DOHH2 (cell line): ENCODE measurements around the gene UNG.
"Not testable (repeated sequence)": the region's sequence is repeated elsewhere in the genome, so short reads cannot be mapped to it uniquely, and the experiment has no call there.

Experiments used
- H3F3A ChIP-seq: fragments of 200-600 bp; sonication (generic), shearing (Covaris generic); 2 replicates; pipeline ENCODE4 v1.6.0; 2016; ENCODE audit warnings: antibody characterized with exemption, mild to moderate bottlenecking; ENCODE audit not compliant: control insufficient read depth, insufficient read depth
- H3K27ac ChIP-seq: fragments of 200-600 bp; sonication (generic); 2 replicates; pipeline ENCODE4 v1.5.1; 2014; ENCODE audit warnings: low read depth, mild to moderate bottlenecking, low read length, moderate library complexity
- H3K27me3 ChIP-seq: fragments of 200-600 bp; sonication (generic); 2 replicates; pipeline ENCODE4 v1.6.1; 2014; ENCODE audit warnings: mild to moderate bottlenecking, low read length, mixed read lengths; ENCODE audit not compliant: control insufficient read depth
- H3K36me3 ChIP-seq: fragments of 200-600 bp; sonication (generic); 2 replicates; pipeline ENCODE4 v1.6.1; 2014; ENCODE audit warnings: mild to moderate bottlenecking, low read length, moderate library complexity, mixed read lengths; ENCODE audit not compliant: control insufficient read depth
- H3K4me1 ChIP-seq: fragments of 200-600 bp; sonication (generic); 2 replicates; pipeline ENCODE4 v1.6.1; 2014; ENCODE audit warnings: mild to moderate bottlenecking, low read length, mixed read lengths; ENCODE audit not compliant: control insufficient read depth
- H3K4me2 ChIP-seq: fragments of 200-600 bp; sonication (generic); 2 replicates; pipeline ENCODE4 v1.6.0; 2014; ENCODE audit warnings: mild to moderate bottlenecking, low read length, moderate library complexity
- H3K4me3 ChIP-seq: fragments of 200-600 bp; sonication (generic); 2 replicates; pipeline ENCODE4 v1.5.1; 2014; ENCODE audit warnings: mild to moderate bottlenecking, low read length, mixed read lengths
- H3K79me2 ChIP-seq: fragments of 200-600 bp; sonication (generic); 2 replicates; pipeline ENCODE4 v1.6.1; 2014; ENCODE audit warnings: mild to moderate bottlenecking, low read length, mixed read lengths; ENCODE audit not compliant: control insufficient read depth
- H3K9me2 ChIP-seq: fragments of 200-600 bp; sonication (generic); replicated peaks from 2 replicates; pipeline ENCODE4 v1.6.1; 2014; ENCODE audit warnings: mild to moderate bottlenecking, low read length, mixed read lengths; ENCODE audit not compliant: control insufficient read depth
- H3K9me3 ChIP-seq: fragments of 200-600 bp; sonication (generic); 2 replicates; pipeline ENCODE4 v1.6.1; 2014; ENCODE audit warnings: antibody characterized with exemption, low read length, mixed read lengths; ENCODE audit not compliant: control insufficient read depth, insufficient read depth
- H4K20me1 ChIP-seq: fragments of 200-600 bp; sonication (generic); 2 replicates; pipeline ENCODE4 v1.6.0; 2014; ENCODE audit warnings: low read depth, mild to moderate bottlenecking, antibody characterized with exemption, low read length, moderate library complexity; ENCODE audit not compliant: control insufficient read depth, insufficient read depth
- CTCF ChIP-seq: fragments of 200-600 bp; sonication (generic); IDR thresholded peaks from one replicate; pipeline ENCODE4 v1.5.1; 2014; ENCODE audit warnings: antibody characterized with exemption, mild to moderate bottlenecking, low read depth, low read length; ENCODE audit not compliant: poor library complexity, severe bottlenecking
- EZH2phosphoT487 ChIP-seq: fragments of 200-600 bp; sonication (generic); IDR thresholded peaks from 2 replicates; pipeline ENCODE4 v1.6.1; 2017; ENCODE audit warnings: borderline replicate concordance, mild to moderate bottlenecking, antibody characterized with exemption, low read length, moderate library complexity, mixed read lengths

Gene UNG

GRCh38 chr12:109052414-109053323 is 44.7 kb upstream of the UNG start, which contains the start of gene USP30:
USP30 (plus strand) TSS chr12:109052576; CDS start chr12:109052679, 103 bp downstream.
- no peaks in the 10 kb centered on the region for H3K9me2 ChIP-seq
- peak within 1 kb of the TSS; percentile 49 for H3K27ac ChIP-seq
- peaks cover 18% of the 10 kb centered on the region for H3K36me3 ChIP-seq

GRCh38 chr12:109053382-109054123 is 43.8 kb upstream of the UNG start:
- peaks cover 23% of the 10 kb centered on the region for H3K36me3 ChIP-seq
- peak overlapping the region; percentile 71 for H3K4me2 ChIP-seq
- TF ChIP-seq EZH2phosphoT487 (no peak), CTCF (no peak)
- peak overlapping the region; percentile 84 for H3K4me3 ChIP-seq
- no peaks in the 10 kb centered on the region for H3K27me3 ChIP-seq
- H3K9me3 ChIP-seq = no peaks in the 10 kb centered on the region
- no peaks in the 10 kb centered on the region for H4K20me1 ChIP-seq
- no peaks in the 10 kb centered on the region for H3K9me2 ChIP-seq
- H3K27ac ChIP-seq = peak overlapping the region; percentile 49
- H3K4me1 ChIP-seq = peaks cover 39% of the 10 kb centered on the region
- H3F3A ChIP-seq = peaks cover 10% of the 10 kb centered on the region; the same call in 1 of the 2 replicates
- H3K79me2 ChIP-seq = peaks cover 33% of the 10 kb centered on the region

More at GRCh38 chr12:109052414-109053323, 44.7 kb upstream of the UNG start, which contains the start of gene USP30:
- TF ChIP-seq CTCF = no peak
- TF ChIP-seq EZH2phosphoT487 = no peak
- Histone ChIP-seq H3K27me3 (no peaks in the 10 kb centered on the region), H3K9me3 (no peaks in the 10 kb centered on the region), H3K79me2 (peaks cover 33% of the 10 kb centered on the region), H3K4me3 (peak within 1 kb of the TSS; percentile 84), H3F3A (peaks cover 8% of the 10 kb centered on the region; the same call in 1 of the 2 replicates), H3K4me1 (peaks cover 39% of the 10 kb centered on the region), H4K20me1 (no peaks in the 10 kb centered on the region), H3K4me2 (peak within 1 kb of the TSS; percentile 71)

- Histone ChIP-seq H3K79me2 (peaks cover 33% of the 10 kb centered on the region), H3K4me1 (peaks cover 39% of the 10 kb centered on the region), H3K27ac (peak overlapping the region; percentile 49), H3K4me2 (peak overlapping the region; percentile 71), H3F3A (peaks cover 12% of the 10 kb centered on the region), H3K36me3 (peaks cover 28% of the 10 kb centered on the region), H3K4me3 (peak overlapping the region; percentile 84)
- H4K20me1 ChIP-seq, H3K27me3 ChIP-seq, H3K9me2 ChIP-seq, H3K9me3 ChIP-seq: not testable (repeated sequence)
Observed at GRCh38 chr12:109054124-109054513, 43.3 kb upstream of the UNG start.
